Endothelial cell of umbilical vein (primary cell): ENCODE results near the gene CTNNA2. TPM values are rescaled to one million over a fixed set of nuclear protein-coding genes. Genes with fewer than 3 reads are reported as not detected.

ENCODE experiments used
- BruUV-seq: library from RNA; stranded (reverse); fragments of 400-500 nt; replicated peaks from 2 replicates; lab custom pipeline; 2021; lab: Mats Ljungman, UMichigan
- CTCF ChIA-PET: fragments of 300-600, 350-600 bp; sonication (Branson Sonifier 250); formaldehyde crosslinking; loops from one replicate; lab custom pipeline; 2021; ENCODE audit warnings: antibody characterized with exemption, inconsistent platforms; lab: Charles Lee
- POLR2A ChIA-PET: fragments of 300-600, 350-600 bp; sonication (Branson Sonifier 250); formaldehyde crosslinking; loops from one replicate; lab custom pipeline; 2021; ENCODE audit warnings: antibody characterized with exemption, inconsistent platforms; lab: Charles Lee
- DNase-seq: peaks from one replicate; pipeline ENCODE4 v3.0.0-alpha.2; 2011; ENCODE audit warnings: low read depth, low spot score
- FAIRE-seq: peaks from 2 replicates; lab custom pipeline; 2011; peaks lifted over from hg19 to GRCh38; lab: Jason Lieb, UNC
- H2AFZ ChIP-seq: 2 replicates; pipeline ENCODE4 v1.6.0; 2012; ENCODE audit warnings: low read depth, low read length, control low read depth, inconsistent platforms
- H3K27ac ChIP-seq: 2 replicates; pipeline ENCODE4 v1.5.1; 2011; ENCODE audit warnings: low read depth, mild to moderate bottlenecking, control low read depth, low read length, moderate library complexity; ENCODE audit not compliant: insufficient read depth
- H3K27me3 ChIP-seq, 2 experiments: 2 replicates each; pipeline versions ENCODE4 v1.6.0 to v1.6.1; 2011; ENCODE audit warnings: low read length in 2 of 2, mixed read lengths in 1 of 2; ENCODE audit not compliant: control insufficient read depth in 2 of 2, insufficient read depth in 2 of 2
- H3K36me3 ChIP-seq, 2 experiments: 2 replicates in 1 of 2; 3 replicates in 1 of 2; pipeline ENCODE4 v1.5.1; 2011; ENCODE audit warnings: low read length in 2 of 2, mild to moderate bottlenecking in 1 of 2, moderate library complexity in 1 of 2; ENCODE audit not compliant: control insufficient read depth in 2 of 2, insufficient read depth in 2 of 2; ENCODE audit errors: extremely low read depth in 1 of 2
- H3K4me1 ChIP-seq: 3 replicates; pipeline ENCODE4 v1.5.1; 2011; ENCODE audit warnings: mild to moderate bottlenecking, low read length; ENCODE audit not compliant: control insufficient read depth, insufficient read depth; ENCODE audit errors: extremely low read depth
- H3K4me2 ChIP-seq: 2 replicates; pipeline ENCODE4 v1.6.1; 2011; ENCODE audit warnings: low read length, control low read depth, mixed read lengths; ENCODE audit not compliant: insufficient read depth
- H3K4me3 ChIP-seq, 3 experiments: fragments of 200-600 bp in 1 of 3; sonication (generic), shearing (Covaris generic) in 1 of 3; replicated peaks in 1 of 3; 2 replicates each; pipeline ENCODE4 v1.5.1; 2011 to 2016; ENCODE audit warnings: control low read depth in 3 of 3, low read length in 3 of 3, mild to moderate bottlenecking in 2 of 3, inconsistent platforms in 1 of 3, low read depth in 1 of 3, moderate library complexity in 1 of 3; ENCODE audit not compliant: insufficient read depth in 1 of 3
- H3K79me2 ChIP-seq: 2 replicates; pipeline ENCODE4 v1.6.0; 2012; ENCODE audit warnings: low read length, inconsistent platforms; ENCODE audit not compliant: control insufficient read depth, insufficient read depth
- H3K9ac ChIP-seq: replicated peaks from 2 replicates; pipeline ENCODE3; 2011; ENCODE audit warnings: low read length, control low read depth; ENCODE audit not compliant: insufficient read depth; ENCODE audit errors: extremely low read depth
- H3K9me1 ChIP-seq: replicated peaks from 3 replicates; pipeline ENCODE4 v1.6.0; 2011; ENCODE audit warnings: mild to moderate bottlenecking, low read length; ENCODE audit not compliant: control insufficient read depth, insufficient read depth; ENCODE audit errors: extremely low read depth
- H3K9me3 ChIP-seq: replicated peaks from 2 replicates; pipeline ENCODE4 v1.5.1; 2012; ENCODE audit warnings: low read length, inconsistent platforms; ENCODE audit not compliant: control insufficient read depth, insufficient read depth
- H4K20me1 ChIP-seq: replicated peaks from 2 replicates; pipeline ENCODE3; 2011; ENCODE audit warnings: mild to moderate bottlenecking, low read length; ENCODE audit not compliant: control insufficient read depth, insufficient read depth; ENCODE audit errors: extremely low read depth
- EZH2 ChIP-seq: IDR thresholded peaks from 2 replicates; pipeline ENCODE4 v1.6.1; 2012; ENCODE audit warnings: borderline replicate concordance, low read depth, mild to moderate bottlenecking, moderate library complexity, low read length, inconsistent platforms; ENCODE audit not compliant: severe bottlenecking
- FOS ChIP-seq: IDR thresholded peaks from 2 replicates; pipeline ENCODE4 v1.6.1; 2011; ENCODE audit warnings: mild to moderate bottlenecking, low read length, moderate library complexity, borderline replicate concordance; ENCODE audit not compliant: insufficient read depth
- GATA2 ChIP-seq: IDR thresholded peaks from 2 replicates; pipeline ENCODE4 v1.7.0; 2011; ENCODE audit warnings: low read depth, mild to moderate bottlenecking, moderate library complexity, mixed read lengths, low read length; ENCODE audit not compliant: insufficient read length, insufficient read depth
- JUN ChIP-seq: IDR thresholded peaks from 2 replicates; pipeline ENCODE4 v1.6.1; 2011; ENCODE audit warnings: borderline replicate concordance, low read depth; ENCODE audit not compliant: insufficient read length, insufficient read depth
- MAX ChIP-seq: IDR thresholded peaks from 2 replicates; pipeline ENCODE4 v1.6.1; 2011; ENCODE audit not compliant: insufficient read depth, insufficient read length
- MYC ChIP-seq: IDR thresholded peaks from one replicate; pipeline ENCODE4 v1.6.1; 2011; ENCODE audit warnings: mild to moderate bottlenecking, low read depth, low read length
- POLR2A ChIP-seq: IDR thresholded peaks from 2 replicates; pipeline ENCODE4 v1.6.1; 2012; ENCODE audit warnings: low read depth, mild to moderate bottlenecking, control low read depth, low read length
- POLR2AphosphoS5 ChIP-seq: IDR thresholded peaks from 2 replicates; pipeline ENCODE4 v1.6.1; 2012; ENCODE audit warnings: low read depth, mild to moderate bottlenecking, control low read depth, low read length, moderate library complexity; ENCODE audit not compliant: insufficient read depth
- dilution Hi-C: fragments of 300-500 bp; cut with MboI; formaldehyde crosslinking; loops from one replicate; pipeline ENCODE4 v1.15.0; 2019; ENCODE audit warnings: low sequenced_read_pairs; ENCODE audit not compliant: extremely low pct_ligation_motif_present
- intact Hi-C: fragments of 100-400 bp; cut with micrococcal nuclease; formaldehyde crosslinking; loops from one replicate; pipeline ENCODE4 v1.10.0; 2022
- polyA plus RNA-seq, 4 experiments: library from polyadenylated mRNA; depleted of rRNA in 3 of 4; stranded (reverse) in 3 of 4; unstranded in 1 of 4; fragments of >200 nt; gene quantifications; 2 replicates each; pipeline versions ENCODE4 v1.2.1 to v1.2.3, GENCODE V29; 2011 to 2012; ENCODE audit warnings: missing spikeins in 1 of 4
- total RNA-seq: library from RNA; stranded (reverse); gene quantifications from 2 replicates; pipeline ENCODE4 v1.2.3, GENCODE V29; 2021
- TF ChIP-seq, protein P1 (sequence below), 2 donors: IDR thresholded peaks; 1 replicate in 1 of 2; 2 replicates in 1 of 2; pipeline ENCODE4 v1.5.1; 2011; ENCODE audit warnings: low read length in 2 of 2, mild to moderate bottlenecking in 2 of 2, moderate library complexity in 2 of 2, control low read depth in 1 of 2, inconsistent platforms in 1 of 2, low read depth in 1 of 2; ENCODE audit not compliant: insufficient read depth in 1 of 2; ENCODE audit errors: extremely low read depth in 1 of 2

Gene CTNNA2
- total and polyA plus RNA-seq, 2 donors (not counting 3 experiments of a cell fraction or from before 2014, with no cell fraction given), result not detected

- H2AFZ ChIP-seq, result no peak overlapping the region
- H3K27me3 ChIP-seq, result no peaks in the 10 kb centered on the region
- H3K36me3 ChIP-seq, result no peaks in the 10 kb centered on the region
- H4K20me1 ChIP-seq, result no peaks in the 10 kb centered on the region
- peaks cover 5% of the 10 kb centered on the region for H3K9me3 ChIP-seq
- no peak for FAIRE-seq
- no peaks in the 10 kb centered on the region for H3K4me1 ChIP-seq
- H3K4me2 ChIP-seq, result no peak overlapping the region
- no peaks in the 10 kb centered on the region for H3K79me2 ChIP-seq
- intact Hi-C loops (no loop called here), dilution Hi-C loops (no loop called here)
- no peak overlapping the region for H3K27ac ChIP-seq
- H3K4me3 ChIP-seq, result no peak overlapping the region
- no peak for TF ChIP-seq EZH2
- TF ChIP-seq MAX, result no peak
- TF ChIP-seq, protein P1, sequence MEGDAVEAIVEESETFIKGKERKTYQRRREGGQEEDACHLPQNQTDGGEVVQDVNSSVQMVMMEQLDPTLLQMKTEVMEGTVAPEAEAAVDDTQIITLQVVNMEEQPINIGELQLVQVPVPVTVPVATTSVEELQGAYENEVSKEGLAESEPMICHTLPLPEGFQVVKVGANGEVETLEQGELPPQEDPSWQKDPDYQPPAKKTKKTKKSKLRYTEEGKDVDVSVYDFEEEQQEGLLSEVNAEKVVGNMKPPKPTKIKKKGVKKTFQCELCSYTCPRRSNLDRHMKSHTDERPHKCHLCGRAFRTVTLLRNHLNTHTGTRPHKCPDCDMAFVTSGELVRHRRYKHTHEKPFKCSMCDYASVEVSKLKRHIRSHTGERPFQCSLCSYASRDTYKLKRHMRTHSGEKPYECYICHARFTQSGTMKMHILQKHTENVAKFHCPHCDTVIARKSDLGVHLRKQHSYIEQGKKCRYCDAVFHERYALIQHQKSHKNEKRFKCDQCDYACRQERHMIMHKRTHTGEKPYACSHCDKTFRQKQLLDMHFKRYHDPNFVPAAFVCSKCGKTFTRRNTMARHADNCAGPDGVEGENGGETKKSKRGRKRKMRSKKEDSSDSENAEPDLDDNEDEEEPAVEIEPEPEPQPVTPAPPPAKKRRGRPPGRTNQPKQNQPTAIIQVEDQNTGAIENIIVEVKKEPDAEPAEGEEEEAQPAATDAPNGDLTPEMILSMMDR (IDR thresholded peaks at IDR 0.05; ENCODE audit: extremely low read depth in 1 of 2, insufficient read depth in 1 of 2, low read depth in 1 of 2, low read length in 2 of 2), result no peak
- no peak for TF ChIP-seq POLR2AphosphoS5
- no peak for TF ChIP-seq MYC
- TF ChIP-seq POLR2A, result no peak
- TF ChIP-seq FOS, result no peak
- no peak for TF ChIP-seq JUN
- TF ChIP-seq GATA2, result no peak
- ChIA-PET POLR2A (no interaction called here), CTCF (no interaction called here)
- no peaks in the 10 kb centered on the region for H3K9me1 ChIP-seq
- no peak overlapping the region for H3K9ac ChIP-seq
- BruUV-seq, result no TSS peak
- DNase-seq, result no peak
Observed at GRCh38 chr2:80266231-80266630, 753.4 kb downstream of the CTNNA2 start.
